ENCODE results near the gene TIAM1. TPM values are rescaled to one million over a fixed set of nuclear protein-coding genes. Genes with fewer than 3 reads are reported as not detected.

TIAM1 gene
- total RNA-seq, 1 donor from 2014 or later: 16.7 TPM

DNA sequence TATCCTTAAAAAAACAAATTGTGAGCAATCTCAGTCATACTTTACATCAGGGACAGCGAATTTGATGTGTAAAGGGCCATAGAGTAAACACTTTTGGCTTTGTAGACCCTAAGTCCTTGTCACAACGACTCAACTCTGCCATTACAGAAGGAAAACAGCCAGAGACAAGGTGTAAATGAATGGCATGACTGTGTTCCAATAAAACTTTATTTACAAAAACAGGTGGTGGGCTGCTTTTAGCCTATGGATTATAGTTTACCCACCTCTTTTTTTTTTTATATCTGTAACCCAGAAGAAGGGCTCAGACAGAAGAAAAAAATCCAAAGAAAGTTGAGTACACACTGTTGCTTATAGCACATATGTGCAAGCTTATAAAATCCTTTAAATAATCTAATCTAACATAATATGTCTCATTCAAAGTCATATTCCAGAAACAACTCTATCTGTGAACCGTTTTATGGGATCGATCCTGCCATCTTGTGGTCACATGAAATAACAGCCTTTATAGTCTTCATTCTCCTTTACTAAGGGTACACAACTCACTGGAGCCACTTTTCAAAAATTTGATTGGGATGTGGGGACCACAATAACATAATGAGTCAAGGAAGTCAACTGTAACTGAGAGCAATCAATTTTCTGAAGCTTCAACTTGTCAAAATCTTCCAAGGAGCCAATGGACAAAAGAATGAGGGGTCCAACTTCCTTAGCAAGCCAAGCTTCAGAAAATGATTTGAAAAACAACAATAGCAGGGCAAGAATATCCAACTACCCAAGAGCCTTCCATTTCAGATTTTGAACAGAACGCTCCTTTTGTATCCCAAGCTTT, 163.6 kb downstream of the TIAM1 start:
- peak; percentile 44 for DNase-seq (ENCODE audit: extremely low spot score, unreplicated experiment)
- Mint-ChIP-seq H3K27ac (ENCODE audit: unreplicated experiment) (no peak overlapping the region), H3K9me3 (ENCODE audit: unreplicated experiment) (no peaks in the 10 kb centered on the region), H3K27me3 (ENCODE audit: unreplicated experiment) (no peaks in the 10 kb centered on the region), H3K36me3 (ENCODE audit: unreplicated experiment) (peaks cover 1% of the 10 kb centered on the region), H3K4me3 (ENCODE audit: unreplicated experiment) (no peak overlapping the region), H3K4me1 (ENCODE audit: unreplicated experiment) (no peaks in the 10 kb centered on the region)
- TF ChIP-seq, protein P1, sequence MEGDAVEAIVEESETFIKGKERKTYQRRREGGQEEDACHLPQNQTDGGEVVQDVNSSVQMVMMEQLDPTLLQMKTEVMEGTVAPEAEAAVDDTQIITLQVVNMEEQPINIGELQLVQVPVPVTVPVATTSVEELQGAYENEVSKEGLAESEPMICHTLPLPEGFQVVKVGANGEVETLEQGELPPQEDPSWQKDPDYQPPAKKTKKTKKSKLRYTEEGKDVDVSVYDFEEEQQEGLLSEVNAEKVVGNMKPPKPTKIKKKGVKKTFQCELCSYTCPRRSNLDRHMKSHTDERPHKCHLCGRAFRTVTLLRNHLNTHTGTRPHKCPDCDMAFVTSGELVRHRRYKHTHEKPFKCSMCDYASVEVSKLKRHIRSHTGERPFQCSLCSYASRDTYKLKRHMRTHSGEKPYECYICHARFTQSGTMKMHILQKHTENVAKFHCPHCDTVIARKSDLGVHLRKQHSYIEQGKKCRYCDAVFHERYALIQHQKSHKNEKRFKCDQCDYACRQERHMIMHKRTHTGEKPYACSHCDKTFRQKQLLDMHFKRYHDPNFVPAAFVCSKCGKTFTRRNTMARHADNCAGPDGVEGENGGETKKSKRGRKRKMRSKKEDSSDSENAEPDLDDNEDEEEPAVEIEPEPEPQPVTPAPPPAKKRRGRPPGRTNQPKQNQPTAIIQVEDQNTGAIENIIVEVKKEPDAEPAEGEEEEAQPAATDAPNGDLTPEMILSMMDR (IDR thresholded peaks at IDR 0.05): peak; percentile 75

GRCh38 chr21:31176725-31177124, 167.3 kb downstream of the TIAM1 start:
- Mint-ChIP-seq H3K36me3 (ENCODE audit: unreplicated experiment) (no peaks in the 10 kb centered on the region), H3K27me3 (ENCODE audit: unreplicated experiment) (no peaks in the 10 kb centered on the region), H3K4me3 (ENCODE audit: unreplicated experiment) (no peak overlapping the region), H3K9me3 (ENCODE audit: unreplicated experiment) (no peaks in the 10 kb centered on the region), H3K4me1 (ENCODE audit: unreplicated experiment) (no peaks in the 10 kb centered on the region), H3K27ac (ENCODE audit: unreplicated experiment) (no peak overlapping the region)
- TF ChIP-seq, protein P1 (IDR thresholded peaks at IDR 0.05): no peak
- DNase-seq (ENCODE audit: extremely low spot score, unreplicated experiment): peak; percentile 19

DNA sequence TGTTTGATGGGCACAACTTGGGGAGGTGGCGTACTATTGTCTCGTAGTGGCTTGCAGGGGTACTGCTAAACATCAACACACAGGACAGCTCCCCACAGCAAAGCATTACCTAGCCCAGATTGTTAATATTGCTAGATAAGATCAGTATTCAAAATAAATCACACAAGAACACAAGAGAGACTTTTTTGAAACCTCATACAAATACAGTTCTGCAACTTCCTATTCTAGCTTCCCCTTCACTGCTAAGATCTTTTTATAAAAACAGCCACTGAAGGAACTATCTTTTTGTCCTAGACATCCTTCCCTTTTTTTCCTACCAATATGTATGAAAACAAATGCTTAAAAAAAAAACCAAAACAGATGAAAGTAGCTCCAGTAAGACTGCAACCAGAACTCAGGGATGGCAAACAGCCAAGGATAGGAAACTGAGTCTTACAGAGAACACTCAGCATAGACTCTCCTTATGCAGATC, 167.9 kb downstream of the TIAM1 start:
- Mint-ChIP-seq H3K36me3 (ENCODE audit: unreplicated experiment) (no peaks in the 10 kb centered on the region), H3K4me3 (ENCODE audit: unreplicated experiment) (no peak overlapping the region), H3K9me3 (ENCODE audit: unreplicated experiment) (no peaks in the 10 kb centered on the region), H3K27me3 (ENCODE audit: unreplicated experiment) (no peaks in the 10 kb centered on the region), H3K27ac (ENCODE audit: unreplicated experiment) (no peak overlapping the region), H3K4me1 (ENCODE audit: unreplicated experiment) (no peaks in the 10 kb centered on the region)
- DNase-seq (ENCODE audit: extremely low spot score, unreplicated experiment): peak; percentile 7
- TF ChIP-seq, protein P1 (IDR thresholded peaks at IDR 0.05): no peak

GRCh38 chr21:31173881-31174555, 170.0 kb downstream of the TIAM1 start:
- no peaks in the 10 kb centered on the region for H3K9me3 Mint-ChIP-seq (ENCODE audit: unreplicated experiment)
- TF ChIP-seq, protein P1 (IDR thresholded peaks at IDR 0.05): no peak
- DNase-seq (ENCODE audit: extremely low spot score, unreplicated experiment): peak; percentile 69
- H3K36me3 Mint-ChIP-seq (ENCODE audit: unreplicated experiment): no peaks in the 10 kb centered on the region
- H3K4me1 Mint-ChIP-seq (ENCODE audit: unreplicated experiment): no peaks in the 10 kb centered on the region
- no peak overlapping the region for H3K4me3 Mint-ChIP-seq (ENCODE audit: unreplicated experiment)
- H3K27me3 Mint-ChIP-seq (ENCODE audit: unreplicated experiment): no peaks in the 10 kb centered on the region
- H3K27ac Mint-ChIP-seq (ENCODE audit: unreplicated experiment): no peak overlapping the region

DNA sequence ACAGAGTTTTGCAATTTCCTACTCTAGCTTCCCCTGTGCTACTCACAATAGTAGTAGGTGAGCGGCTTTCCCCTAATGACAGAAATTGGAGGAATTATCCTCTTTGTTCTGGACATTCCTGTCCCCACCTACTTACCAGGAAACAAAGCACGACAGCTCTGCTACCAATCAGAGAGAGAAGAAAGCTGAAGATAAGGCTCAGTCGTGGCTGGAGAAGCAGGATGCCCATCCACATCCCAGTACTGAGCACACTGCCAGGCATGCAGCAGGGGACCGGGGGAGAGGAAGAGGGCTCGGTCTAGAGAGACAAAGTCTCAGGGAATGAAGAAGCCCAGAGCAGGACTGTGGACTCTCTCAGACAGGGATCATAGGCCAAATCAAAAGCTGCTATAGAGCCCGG, 171.7 kb downstream of the TIAM1 start:
- Mint-ChIP-seq H3K4me1 (ENCODE audit: unreplicated experiment) (no peaks in the 10 kb centered on the region), H3K27me3 (ENCODE audit: unreplicated experiment) (no peaks in the 10 kb centered on the region), H3K4me3 (ENCODE audit: unreplicated experiment) (no peak overlapping the region), H3K36me3 (ENCODE audit: unreplicated experiment) (no peaks in the 10 kb centered on the region), H3K27ac (ENCODE audit: unreplicated experiment) (no peak overlapping the region), H3K9me3 (ENCODE audit: unreplicated experiment) (no peaks in the 10 kb centered on the region)
- TF ChIP-seq, protein P1 (IDR thresholded peaks at IDR 0.05): no peak
- DNase-seq (ENCODE audit: extremely low spot score, unreplicated experiment): peak; percentile 27
